Activated B cell treated with CpG ODN at 0.5 μM for 24 hours (primary cell): ENCODE results near the gene HSP90AB1. TPM values are rescaled to one million over a fixed set of nuclear protein-coding genes. Genes with fewer than 3 reads are reported as not detected.

Experiments
- ATAC-seq: fragments of 200-7000 bp; cut with Tn5 transposase; one replicate; pipeline ENCODE4 v1.10.0; 2021; ENCODE audit warnings: low read depth, mild to moderate bottlenecking, moderate library complexity
- CTCF ChIA-PET: fragments of 350-600 bp; sonication (Branson Sonifier 250); formaldehyde crosslinking; loops from one replicate; lab custom pipeline; 2021; ENCODE audit warnings: antibody characterized with exemption; lab: Charles Lee
- POLR2A ChIA-PET: fragments of 350-600 bp; sonication (Branson Sonifier 250); formaldehyde crosslinking; loops from one replicate; lab custom pipeline; 2021; ENCODE audit warnings: antibody characterized with exemption; lab: Charles Lee
- DNase-seq: peaks from one replicate; pipeline ENCODE4 v3.0.0; 2022
- H3K27ac Mint-ChIP-seq: one replicate; pipeline ENCODE4 v1.8.0; 2020; ENCODE audit warnings: mixed read lengths
- H3K27me3 Mint-ChIP-seq: one replicate; pipeline ENCODE4 v1.8.0; 2021; ENCODE audit warnings: mixed read lengths
- H3K36me3 Mint-ChIP-seq: one replicate; pipeline ENCODE4 v1.8.0; 2021; ENCODE audit warnings: low read depth, mixed read lengths
- H3K4me1 Mint-ChIP-seq: one replicate; pipeline ENCODE4 v1.8.0; 2021; ENCODE audit warnings: mixed read lengths
- H3K4me3 Mint-ChIP-seq: one replicate; pipeline ENCODE4 v1.8.0; 2020; ENCODE audit warnings: mild to moderate bottlenecking, mixed read lengths
- H3K9me3 Mint-ChIP-seq: one replicate; pipeline ENCODE4 v1.8.0; 2020; ENCODE audit warnings: mixed read lengths
- intact Hi-C: fragments of 100-400 bp; cut with micrococcal nuclease; formaldehyde crosslinking; loops from one replicate; pipeline ENCODE4 v1.15.1; 2024
- total RNA-seq: library from RNA; stranded (reverse); gene quantifications from 2 replicates; pipeline ENCODE4 v1.2.3, GENCODE V29; 2022
- TF ChIP-seq, protein P1 (sequence below): fragments of 200-600 bp; IDR thresholded peaks from one replicate; pipeline ENCODE4 v1.8.0; 2022; ENCODE audit warnings: antibody characterized with exemption, mild to moderate bottlenecking

Gene HSP90AB1
- total RNA-seq, 1 donor from 2014 or later: 1,222 TPM

DNA sequence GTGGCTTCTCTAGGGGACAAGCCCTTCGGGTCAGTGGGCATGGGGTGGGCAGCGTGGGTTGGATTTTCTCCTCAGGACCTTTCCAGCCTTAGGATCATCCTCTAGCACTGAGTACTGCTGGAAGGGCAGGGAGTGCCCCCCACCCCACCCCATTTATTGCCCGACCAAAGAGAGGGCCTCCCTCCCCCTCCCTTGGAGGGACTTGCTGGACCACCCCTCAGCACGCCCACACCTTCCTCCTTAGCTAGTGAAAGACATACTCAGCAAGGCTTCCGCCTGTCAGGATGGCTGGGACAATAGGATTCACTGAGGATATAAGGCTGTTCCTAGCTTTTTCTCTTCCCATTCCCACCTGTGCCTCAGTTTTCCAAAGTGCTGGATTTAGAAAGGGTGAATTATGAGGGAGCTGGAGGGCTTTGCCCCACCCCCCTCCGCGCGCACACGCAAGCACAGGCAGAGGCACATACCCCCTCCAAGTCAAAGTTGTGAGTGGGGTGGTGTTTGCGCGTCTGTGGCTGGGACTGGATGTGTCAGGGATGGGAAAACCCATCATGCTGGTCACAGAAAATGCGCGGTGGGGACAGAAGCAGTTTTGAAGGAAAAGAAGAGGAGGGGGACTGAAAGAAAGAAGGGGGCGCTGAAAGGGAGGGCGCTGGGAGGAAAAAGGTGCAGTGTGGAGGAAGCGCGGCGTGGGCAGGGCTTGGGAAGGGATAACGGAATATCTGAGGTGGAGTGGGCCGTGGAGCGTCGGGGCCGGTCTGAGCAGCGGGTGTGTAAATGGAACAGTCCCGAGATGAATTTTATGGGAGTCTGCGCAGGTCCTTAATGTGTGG is 24.2 kb upstream of the HSP90AB1 start:
- ChIA-PET CTCF (interaction anchor here (2.3 kb wide), 1 partner anchor 15 kb away, joined by 15 read pairs; no protein-coding TSS in a partner anchor), POLR2A (interaction anchor here (0.9 to 3.8 kb wide), 8 partner anchors 14 to 508 kb away, joined by 3 to 49 read pairs (median 5); partner anchors contain the start of genes HSP90AB1 and TMEM151B)
- peak overlapping the region; percentile 61 for H3K27ac Mint-ChIP-seq
- no peaks in the 10 kb centered on the region for H3K36me3 Mint-ChIP-seq
- TF ChIP-seq, protein P1, sequence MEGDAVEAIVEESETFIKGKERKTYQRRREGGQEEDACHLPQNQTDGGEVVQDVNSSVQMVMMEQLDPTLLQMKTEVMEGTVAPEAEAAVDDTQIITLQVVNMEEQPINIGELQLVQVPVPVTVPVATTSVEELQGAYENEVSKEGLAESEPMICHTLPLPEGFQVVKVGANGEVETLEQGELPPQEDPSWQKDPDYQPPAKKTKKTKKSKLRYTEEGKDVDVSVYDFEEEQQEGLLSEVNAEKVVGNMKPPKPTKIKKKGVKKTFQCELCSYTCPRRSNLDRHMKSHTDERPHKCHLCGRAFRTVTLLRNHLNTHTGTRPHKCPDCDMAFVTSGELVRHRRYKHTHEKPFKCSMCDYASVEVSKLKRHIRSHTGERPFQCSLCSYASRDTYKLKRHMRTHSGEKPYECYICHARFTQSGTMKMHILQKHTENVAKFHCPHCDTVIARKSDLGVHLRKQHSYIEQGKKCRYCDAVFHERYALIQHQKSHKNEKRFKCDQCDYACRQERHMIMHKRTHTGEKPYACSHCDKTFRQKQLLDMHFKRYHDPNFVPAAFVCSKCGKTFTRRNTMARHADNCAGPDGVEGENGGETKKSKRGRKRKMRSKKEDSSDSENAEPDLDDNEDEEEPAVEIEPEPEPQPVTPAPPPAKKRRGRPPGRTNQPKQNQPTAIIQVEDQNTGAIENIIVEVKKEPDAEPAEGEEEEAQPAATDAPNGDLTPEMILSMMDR: no peak
- no peaks in the 10 kb centered on the region for H3K9me3 Mint-ChIP-seq
- H3K4me3 Mint-ChIP-seq: peak overlapping the region; percentile 82
- ATAC-seq: no peak
- H3K4me1 Mint-ChIP-seq: peaks cover 39% of the 10 kb centered on the region
- intact Hi-C loops: loop anchor here (1.0 to 5.0 kb wide), 6 partner anchors 16 to 115 kb away; partner anchors contain the start of genes AARS2, MRPL14, NFKBIE and TMEM63B
- DNase-seq: no peak
- H3K27me3 Mint-ChIP-seq: no peaks in the 10 kb centered on the region

DNA sequence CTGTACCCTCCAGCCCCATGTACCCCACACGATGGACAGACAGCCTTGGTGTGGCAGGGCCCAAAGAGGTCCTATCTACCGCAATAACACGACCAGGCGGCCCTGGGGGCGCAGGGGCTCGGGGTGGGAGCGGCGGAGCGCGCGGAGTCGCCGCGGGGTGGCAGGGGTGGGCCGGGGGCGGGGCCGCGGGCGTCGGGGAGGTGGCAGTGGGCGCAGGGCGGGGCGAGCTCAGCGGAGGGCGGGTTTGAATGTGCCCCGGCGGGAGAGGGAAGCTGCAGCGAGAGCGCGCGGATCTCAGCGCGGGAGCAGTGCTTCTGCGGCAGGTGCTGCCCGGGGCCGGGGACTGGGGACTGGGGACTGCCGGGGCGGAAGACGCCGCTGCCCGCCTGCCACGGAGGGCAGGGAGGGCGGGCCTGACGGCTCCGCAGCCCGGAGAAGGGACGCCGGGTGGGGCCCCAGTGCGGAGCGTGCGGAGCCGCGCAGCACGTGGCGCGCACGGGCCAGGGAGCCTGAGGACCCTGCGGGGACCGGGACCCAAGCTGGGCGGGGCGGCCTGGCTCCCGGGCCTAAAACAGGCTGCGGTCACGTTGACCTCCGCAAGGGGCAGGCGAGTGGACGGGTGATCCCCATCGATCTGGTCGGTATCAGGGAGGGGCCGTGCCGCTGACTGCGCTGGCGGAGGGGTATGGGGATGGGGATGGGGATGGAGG is 23.4 kb upstream of the HSP90AB1 start, which contains the start of gene SLC29A1:
TSS of gene SLC29A1 (plus strand) at position 277 of the 710 bp plus-strand sequence. CDS start 3,719 bp downstream, outside the sequence.
- Mint-ChIP-seq H3K36me3 (no peaks in the 10 kb centered on the region), H3K27ac (peak within 1 kb of the TSS; percentile 61), H3K9me3 (no peaks in the 10 kb centered on the region), H3K27me3 (no peaks in the 10 kb centered on the region), H3K4me1 (peaks cover 37% of the 10 kb centered on the region), H3K4me3 (peak within 1 kb of the TSS; percentile 82)
- ATAC-seq (peak; percentile 85), DNase-seq (peak; percentile 81)
- POLR2A ChIA-PET: interaction anchor here (0.5 to 3.8 kb wide), 8 partner anchors 14 to 519 kb away, joined by 3 to 49 read pairs (median 4); partner anchors contain the start of genes HSP90AB1 and TMEM151B
- TF ChIP-seq, protein P1: no peak
- CTCF ChIA-PET: interaction anchor here (0.5 to 2.3 kb wide), 3 partner anchors 14 to 45 kb away, joined by 3 to 15 read pairs (median 6); no protein-coding TSS in a partner anchor
- intact Hi-C loops: loop anchor here (1.0 to 5.0 kb wide), 6 partner anchors 15 to 114 kb away; partner anchors contain the start of genes AARS2, MRPL14, NFKBIE and TMEM63B

DNA sequence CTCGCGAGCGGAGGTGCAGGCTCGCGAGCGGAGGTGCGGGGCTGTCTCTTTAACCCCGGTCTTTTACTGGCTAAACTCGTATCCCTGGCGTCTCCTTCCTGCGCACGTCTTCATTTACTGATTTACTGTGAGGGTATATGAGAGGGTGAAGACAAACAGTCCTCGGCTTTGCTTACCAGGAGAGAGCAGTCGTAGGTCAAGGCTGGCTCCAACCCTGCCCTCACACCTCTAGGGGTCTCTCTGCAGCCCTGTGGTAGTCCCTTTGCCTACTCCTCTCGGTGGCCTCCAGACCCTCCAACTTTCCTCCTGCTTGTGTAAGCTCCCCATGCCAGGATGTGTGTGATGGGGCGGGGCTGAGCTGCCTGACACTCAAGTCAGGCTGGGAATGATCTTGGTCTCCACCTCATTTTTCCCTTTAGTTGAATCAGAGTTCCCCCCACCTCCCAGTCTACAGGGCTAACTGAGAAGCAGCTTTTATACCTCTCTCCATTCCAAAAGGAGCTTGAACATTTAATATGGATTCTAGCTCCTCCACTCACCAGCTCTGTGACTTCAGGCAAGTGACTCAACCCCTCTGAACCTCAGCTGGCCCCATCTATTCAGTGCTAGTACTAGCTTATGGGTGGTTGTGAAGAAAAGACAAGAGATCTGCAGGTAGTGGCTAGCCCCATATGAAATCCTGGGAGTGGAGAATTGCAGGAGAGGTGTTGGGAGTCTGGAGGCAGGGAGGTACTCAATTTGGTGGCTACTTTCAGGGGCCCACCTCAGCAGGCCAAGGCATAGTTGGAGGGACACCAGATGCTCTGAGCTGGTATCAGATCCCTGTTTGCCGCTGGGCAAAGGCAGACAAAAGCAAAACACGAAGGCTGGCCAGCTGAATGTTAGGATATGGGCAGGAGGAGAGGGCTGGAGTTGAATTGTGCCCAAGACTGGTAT is 22.6 kb upstream of the HSP90AB1 start:
- Mint-ChIP-seq H3K4me1 (peaks cover 30% of the 10 kb centered on the region), H3K4me3 (peak overlapping the region; percentile 82), H3K27me3 (no peaks in the 10 kb centered on the region), H3K9me3 (no peaks in the 10 kb centered on the region), H3K36me3 (no peaks in the 10 kb centered on the region), H3K27ac (no peak overlapping the region)
- DNase-seq: no peak
- ChIA-PET POLR2A (interaction anchor here (0.5 to 3.8 kb wide), 8 partner anchors 13 to 520 kb away, joined by 3 to 49 read pairs (median 4); partner anchors contain the start of genes HSP90AB1 and TMEM151B), CTCF (interaction anchor here (0.5 to 2.3 kb wide), 4 partner anchors 12 to 44 kb away, joined by 3 to 15 read pairs (median 5); no protein-coding TSS in a partner anchor)
- ATAC-seq: peak; percentile 5
- TF ChIP-seq, protein P1: no peak
- intact Hi-C loops: loop anchor here (5.0 kb wide), 2 partner anchors 97 to 113 kb away; partner anchors contain the start of genes MRPL14 and TMEM63B

DNA sequence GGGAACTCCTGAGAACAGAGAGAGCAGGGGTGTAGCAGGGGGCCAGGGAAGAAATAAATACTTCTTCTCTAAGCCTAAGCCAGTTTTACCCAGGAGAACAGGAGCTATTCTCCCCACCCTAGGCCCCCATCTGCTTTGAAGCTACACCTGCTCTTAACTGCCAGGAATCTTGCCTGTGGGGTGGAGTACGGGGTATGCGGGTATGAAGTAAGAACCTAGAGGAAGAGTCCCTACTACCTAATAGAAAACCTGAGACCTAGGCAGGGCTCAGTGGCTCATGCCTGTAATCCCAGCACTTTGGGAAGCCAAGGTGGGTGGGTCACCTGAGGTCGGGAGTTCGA is 22.0 kb upstream of the HSP90AB1 start:
- H3K4me3 Mint-ChIP-seq: no peak overlapping the region
- ChIA-PET CTCF (interaction anchor here (0.8 to 2.3 kb wide), 3 partner anchors 11 to 43 kb away, joined by 4 to 15 read pairs (median 6); no protein-coding TSS in a partner anchor), POLR2A (interaction anchor here (0.7 to 3.8 kb wide), 6 partner anchors 12 to 298 kb away, joined by 3 to 49 read pairs (median 6); partner anchors contain the start of gene HSP90AB1)
- TF ChIP-seq, protein P1: no peak
- no peak overlapping the region for H3K27ac Mint-ChIP-seq
- no peaks in the 10 kb centered on the region for H3K36me3 Mint-ChIP-seq
- intact Hi-C loops: loop anchor here (5.0 kb wide), 2 partner anchors 98 to 112 kb away; partner anchors contain the start of genes MRPL14 and TMEM63B
- H3K9me3 Mint-ChIP-seq: no peaks in the 10 kb centered on the region
- H3K27me3 Mint-ChIP-seq: no peaks in the 10 kb centered on the region
- no peak for DNase-seq
- peaks cover 26% of the 10 kb centered on the region for H3K4me1 Mint-ChIP-seq
- ATAC-seq: no peak
